Left ventricle myocardium inferior (tissue), 1 donor: Measurements from ENCODE around the gene UGT1A9. TPM values are rescaled to one million over a fixed set of nuclear protein-coding genes. Genes with fewer than 3 reads are reported as not detected.

Experiments used
- DNase-seq: peaks from one replicate; pipeline ENCODE4 v3.0.0-alpha.2; 2020
- H3K27ac ChIP-seq: fragments of 200-600 bp; replicated peaks from 2 replicates; pipeline ENCODE4 v1.8.0; 2021
- H3K27me3 ChIP-seq: fragments of 200-600 bp; 2 replicates; pipeline ENCODE4 v1.8.0; 2021; ENCODE audit warnings: low read depth
- H3K36me3 ChIP-seq: fragments of 200-600 bp; 2 replicates; pipeline ENCODE4 v1.8.0; 2021
- H3K4me1 ChIP-seq: fragments of 200-600 bp; 2 replicates; pipeline ENCODE4 v1.8.0; 2021
- H3K4me3 ChIP-seq: fragments of 200-600 bp; 2 replicates; pipeline ENCODE4 v1.8.0; 2021; ENCODE audit warnings: mild to moderate bottlenecking, moderate library complexity
- H3K9me3 ChIP-seq: fragments of 200-600 bp; replicated peaks from 2 replicates; pipeline ENCODE4 v1.8.0; 2021
- CTCF ChIP-seq: fragments of 200-600 bp; IDR thresholded peaks from 2 replicates; pipeline ENCODE4 v1.8.0; 2021; ENCODE audit warnings: antibody characterized with exemption, mild to moderate bottlenecking, borderline replicate concordance
- intact Hi-C: fragments of 100-400 bp; cut with micrococcal nuclease; formaldehyde crosslinking; loops from one replicate; pipeline ENCODE4 v1.11.0; 2022
- total RNA-seq: library from RNA; stranded (reverse); fragmentation: NEBNext Ultra II Directional; extraction: Animal tissue kit (Norgen Biotek cat#: 25700); gene quantifications from one replicate; pipeline ENCODE4 v1.2.1, GENCODE V29; 2021
- donor health status: DM: no; HTN: yes; CAD: no; lungs with severe emphysema.

UGT1A9 gene
- total RNA-seq, 1 donor from 2014 or later: not detected

GRCh38 chr2:233673896-233674295 is 2.2 kb downstream of the UGT1A9 start:
- no peak for TF ChIP-seq CTCF
- Histone ChIP-seq H3K4me1 (no peaks in the 10 kb centered on the region), H3K27me3 (peaks cover 39% of the 10 kb centered on the region), H3K4me3 (no peak overlapping the region), H3K27ac (no peak overlapping the region), H3K36me3 (no peaks in the 10 kb centered on the region), H3K9me3 (no peaks in the 10 kb centered on the region)
- intact Hi-C loops: no loop called here
- no peak for DNase-seq

- Histone ChIP-seq H3K4me1 (no peaks in the 10 kb centered on the region), H3K9me3 (no peaks in the 10 kb centered on the region), H3K27me3 (peaks cover 43% of the 10 kb centered on the region), H3K36me3 (no peaks in the 10 kb centered on the region), H3K4me3 (no peak overlapping the region), H3K27ac (no peak overlapping the region)
- no peak for TF ChIP-seq CTCF
- intact Hi-C loops: no loop called here
- DNase-seq: no peak
Observed at GRCh38 chr2:233674314-233674713, 2.6 kb downstream of the UGT1A9 start.

- intact Hi-C loops: no loop called here
- no peak for TF ChIP-seq CTCF
- DNase-seq: no peak
Observed at GRCh38 chr2:233674995-233675394, 3.3 kb downstream of the UGT1A9 start.

DNA sequence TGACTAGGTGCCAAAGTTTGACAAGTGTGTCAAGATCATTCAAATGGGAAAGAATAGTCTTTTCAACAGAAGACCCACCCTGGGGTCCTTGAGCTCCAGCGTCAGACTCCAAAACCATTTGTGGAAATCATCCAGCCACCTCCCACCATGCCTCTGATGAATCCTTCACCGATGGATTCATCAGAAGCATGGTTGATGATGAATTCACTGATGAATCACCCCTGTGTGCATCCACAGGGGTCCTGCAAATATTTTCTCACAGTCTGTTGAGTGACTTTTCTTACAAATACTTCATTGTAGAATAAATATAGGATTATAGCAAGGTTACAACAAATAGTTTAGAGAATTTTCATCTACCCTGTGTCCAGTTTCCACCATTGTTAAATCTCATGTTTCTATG is 4.3 kb downstream of the UGT1A9 start:
- Histone ChIP-seq H3K4me1 (no peaks in the 10 kb centered on the region), H3K27ac (no peak overlapping the region), H3K36me3 (no peaks in the 10 kb centered on the region), H3K4me3 (no peak overlapping the region), H3K9me3 (no peaks in the 10 kb centered on the region), H3K27me3 (peaks cover 47% of the 10 kb centered on the region)
- TF ChIP-seq CTCF: no peak
- intact Hi-C loops: no loop called here
- DNase-seq: no peak

More at GRCh38 chr2:233674995-233675394, 3.3 kb downstream of the UGT1A9 start:
- Histone ChIP-seq H3K4me1 (no peaks in the 10 kb centered on the region), H3K36me3 (no peaks in the 10 kb centered on the region), H3K4me3 (no peak overlapping the region), H3K9me3 (no peaks in the 10 kb centered on the region), H3K27ac (no peak overlapping the region), H3K27me3 (peaks cover 44% of the 10 kb centered on the region)

DNA sequence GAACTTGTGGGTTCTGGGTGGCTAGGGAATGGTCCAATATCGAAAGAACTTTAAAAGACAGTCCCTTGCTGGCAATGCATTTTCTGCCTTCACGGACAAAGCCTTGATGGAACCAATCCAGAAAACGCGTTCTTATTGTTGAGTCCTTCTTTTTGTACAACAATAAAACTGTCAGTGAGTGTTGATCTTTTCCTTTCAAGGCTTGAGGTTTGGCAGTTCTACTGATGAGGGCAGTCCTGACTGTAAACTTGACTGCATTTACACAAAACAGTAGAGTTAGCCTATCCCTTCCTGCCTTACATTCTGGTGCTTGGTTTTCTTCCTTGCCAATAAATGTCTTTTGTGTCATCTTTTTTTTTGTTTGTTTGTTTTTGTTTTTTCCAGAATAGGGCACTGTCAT is 7.5 kb downstream of the UGT1A9 start:
- no peaks in the 10 kb centered on the region for H3K4me1 ChIP-seq
- no peak overlapping the region for H3K4me3 ChIP-seq
- peaks cover 45% of the 10 kb centered on the region for H3K27me3 ChIP-seq
- H3K9me3 ChIP-seq: no peaks in the 10 kb centered on the region
- H3K27ac ChIP-seq: no peak overlapping the region
- no peak for TF ChIP-seq CTCF
- intact Hi-C loops: no loop called here
- H3K36me3 ChIP-seq: no peaks in the 10 kb centered on the region
- no peak for DNase-seq
